Measurements from ENCODE around the gene CLSTN2.

The CLSTN2 gene

DNA sequence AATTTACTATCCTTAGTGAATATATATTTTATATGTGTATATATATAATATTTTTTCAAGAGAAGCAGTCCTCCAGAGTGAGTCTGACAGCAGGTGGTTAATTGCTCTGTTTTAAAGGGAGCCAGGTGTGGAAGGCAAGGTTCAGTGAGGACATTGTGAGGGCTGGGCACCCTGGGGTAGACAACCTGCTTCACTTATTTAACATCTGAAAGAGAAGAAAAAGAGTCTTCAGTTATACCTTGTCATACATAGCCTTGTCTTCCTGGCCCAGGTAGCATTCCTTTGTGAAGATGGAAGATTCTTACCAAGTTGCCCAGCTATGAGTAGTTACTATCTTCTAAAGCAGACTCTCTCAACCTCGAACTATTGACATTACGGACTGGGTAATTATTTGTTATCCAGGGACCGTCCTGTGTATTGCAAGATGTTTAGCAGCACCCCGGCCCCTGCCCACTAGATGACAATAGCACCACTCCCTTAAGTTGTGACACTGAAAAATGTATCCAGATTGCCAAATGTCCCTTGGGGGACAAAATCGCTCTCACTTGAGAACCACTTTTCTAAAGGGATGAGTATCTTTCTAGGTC, 406.9 kb downstream of the CLSTN2 start:
- no peak for DNase-seq (ENCODE audit: low spot score)

DNA sequence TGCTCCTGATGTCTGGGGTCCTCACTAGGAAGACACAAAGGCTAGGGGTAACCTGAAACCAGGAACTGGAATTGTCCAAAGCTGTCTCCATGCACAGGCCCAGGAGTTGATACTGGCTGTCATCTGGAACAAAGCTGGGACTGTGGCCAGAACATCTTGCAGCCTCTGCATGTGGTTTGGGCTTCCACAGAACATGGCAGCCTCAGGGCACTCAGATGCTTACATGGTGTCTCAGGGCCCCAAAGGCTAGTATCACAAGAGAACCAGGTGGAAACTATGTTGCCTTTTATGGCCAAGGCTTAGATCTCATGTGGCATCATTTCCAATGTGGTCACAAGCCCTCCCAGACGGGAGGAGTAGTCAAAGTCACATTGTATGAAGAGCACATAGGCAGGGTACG, 407.7 kb downstream of the CLSTN2 start:
- DNase-seq (ENCODE audit: low spot score): no peak

DNA sequence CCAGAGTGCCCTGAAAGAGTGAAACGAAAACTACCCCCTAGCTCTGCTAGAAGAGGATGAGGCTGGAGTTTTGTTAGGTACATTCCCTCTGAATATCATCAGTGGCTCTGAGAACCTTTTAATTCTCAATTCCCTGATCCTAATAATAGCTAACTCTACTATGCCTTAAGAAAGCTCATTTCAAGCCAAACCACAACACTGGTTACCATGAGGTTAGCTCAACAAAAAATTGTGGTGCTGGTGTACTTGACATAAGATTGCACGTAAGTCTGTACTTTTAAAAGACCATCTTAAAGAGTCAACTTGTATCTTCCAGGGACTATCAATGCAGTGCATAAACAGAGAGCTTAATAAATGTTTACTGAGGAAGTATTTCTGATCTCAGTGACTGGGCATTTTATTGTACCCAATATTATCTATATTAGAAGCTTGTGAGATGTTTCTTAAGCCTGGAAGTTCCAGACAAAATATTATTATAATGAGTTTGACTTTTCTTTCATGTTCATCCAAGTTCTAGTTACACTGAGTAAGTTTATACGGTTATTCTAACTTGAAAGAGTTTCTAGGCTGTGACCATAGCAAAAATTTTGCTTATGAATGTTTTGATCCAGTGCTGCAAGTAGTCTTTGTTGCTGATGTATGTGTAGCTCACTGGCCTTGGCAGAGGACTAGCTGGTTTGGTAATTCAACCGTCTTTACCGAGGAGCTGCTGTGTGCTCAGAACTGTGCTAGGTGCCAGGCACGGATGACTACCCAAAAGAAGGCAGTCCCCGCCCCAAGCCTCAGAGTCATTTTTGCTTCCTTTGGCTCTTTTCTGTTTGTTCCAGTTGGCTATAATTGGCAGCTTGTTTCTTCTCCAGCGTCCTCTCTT, 408.5 kb downstream of the CLSTN2 start:
- DNase-seq (ENCODE audit: low spot score): no peak

DNA sequence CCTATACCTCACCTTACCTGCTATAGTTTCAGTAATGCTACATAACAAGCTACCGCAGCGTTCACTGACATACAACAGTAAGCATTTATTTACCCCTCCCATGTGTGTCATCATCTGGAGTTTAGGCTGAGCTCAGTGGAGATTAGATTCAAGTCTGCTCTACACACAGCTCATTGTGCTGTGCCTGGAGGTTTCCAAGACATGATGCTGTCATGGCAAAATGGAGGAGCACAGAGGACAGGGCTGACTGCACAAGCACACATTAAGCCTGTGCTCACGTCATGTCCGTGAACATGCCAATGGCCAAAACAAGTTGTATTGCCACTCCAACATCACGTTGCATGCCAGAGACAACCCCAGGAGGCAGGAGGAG, 409.1 kb downstream of the CLSTN2 start:
- DNase-seq (ENCODE audit: low spot score): no peak

DNA sequence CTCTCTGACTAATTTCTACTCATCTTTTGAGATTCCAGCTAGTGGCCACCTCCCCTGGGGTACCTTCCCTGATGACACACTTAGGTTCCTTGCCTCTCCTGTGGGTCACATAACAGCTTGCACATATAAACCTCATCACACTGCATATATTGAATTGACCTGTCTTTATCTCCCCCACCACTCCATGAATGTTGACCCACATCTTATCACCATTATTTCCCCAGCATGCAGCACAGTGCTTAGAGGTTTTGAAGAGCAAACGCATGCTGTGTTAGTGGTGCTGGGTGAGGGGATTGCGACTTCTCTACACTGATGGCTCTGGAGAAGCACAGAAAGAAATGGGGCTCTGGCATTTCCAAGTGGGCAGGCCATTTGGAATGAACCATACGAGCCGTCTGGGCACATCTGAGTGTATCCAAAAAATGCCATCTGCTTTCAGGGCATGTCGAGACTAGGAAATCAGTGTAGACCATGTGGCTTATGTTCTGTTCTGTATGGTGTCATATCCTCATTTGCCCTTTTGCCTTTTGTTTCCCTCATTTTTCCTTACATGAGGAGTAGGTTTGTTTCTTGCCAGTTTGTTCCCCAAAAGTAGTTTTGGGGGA, 409.7 kb downstream of the CLSTN2 start:
- no peak for DNase-seq (ENCODE audit: low spot score)

DNA sequence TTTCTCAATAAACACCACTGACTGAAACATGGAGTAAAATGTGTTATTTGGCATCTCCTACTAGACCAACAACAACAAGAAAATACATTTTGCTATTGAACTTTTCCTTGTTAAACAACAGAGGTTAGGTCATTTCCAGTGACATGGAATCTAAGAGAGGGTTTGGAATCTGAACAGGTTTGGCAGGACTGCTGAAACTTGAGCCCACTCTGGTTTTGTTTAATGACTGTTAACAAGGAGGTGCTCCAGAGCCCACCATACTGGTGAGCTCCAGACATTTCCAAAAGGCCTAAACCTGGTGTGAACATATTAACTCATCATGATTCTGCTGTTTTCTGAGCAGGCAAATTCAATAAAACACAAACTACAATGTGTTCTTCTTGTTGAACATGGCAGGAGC, 412.2 kb downstream of the CLSTN2 start:
- no peak for DNase-seq (ENCODE audit: low spot score)

DNA sequence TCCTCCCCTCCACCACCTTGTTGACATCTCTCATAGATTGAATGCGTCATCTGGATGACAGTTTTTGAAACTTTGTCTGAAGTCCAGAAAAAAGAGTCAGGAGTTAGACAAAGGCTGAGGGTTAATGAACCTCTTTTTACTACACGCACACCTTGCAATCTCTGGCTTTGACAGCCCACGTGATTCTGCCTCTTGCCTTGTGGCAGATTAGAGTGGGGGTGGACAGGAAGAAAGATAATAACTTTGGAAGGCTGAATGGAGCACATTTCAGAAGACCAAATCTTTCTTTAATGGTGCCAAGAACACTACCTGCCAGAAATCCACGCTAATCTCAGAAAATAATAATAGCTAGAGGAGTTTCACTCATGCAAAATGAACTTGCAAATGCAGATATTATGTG, 415.0 kb downstream of the CLSTN2 start:
- no peak for DNase-seq (ENCODE audit: low spot score)

DNA sequence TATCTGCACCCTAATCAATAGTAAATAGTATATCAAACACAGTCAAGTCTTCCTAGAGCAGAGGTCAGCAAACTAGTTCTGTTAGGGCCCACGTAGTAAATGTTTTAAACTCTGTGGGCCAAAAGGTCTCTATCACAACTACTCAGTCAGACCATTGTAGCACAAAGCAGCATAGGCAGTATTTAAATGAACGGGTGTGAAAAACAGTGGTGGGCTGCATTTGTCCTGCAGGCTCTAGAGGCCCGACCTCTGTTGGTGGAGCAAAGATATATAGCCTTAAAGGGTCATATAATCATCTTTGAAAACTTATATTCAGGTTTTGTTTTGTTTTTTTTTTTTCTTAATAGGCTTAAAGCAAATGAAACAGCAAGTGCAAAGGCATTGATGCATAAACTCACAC, 416.5 kb downstream of the CLSTN2 start:
- no peak for DNase-seq (ENCODE audit: low spot score)

DNA sequence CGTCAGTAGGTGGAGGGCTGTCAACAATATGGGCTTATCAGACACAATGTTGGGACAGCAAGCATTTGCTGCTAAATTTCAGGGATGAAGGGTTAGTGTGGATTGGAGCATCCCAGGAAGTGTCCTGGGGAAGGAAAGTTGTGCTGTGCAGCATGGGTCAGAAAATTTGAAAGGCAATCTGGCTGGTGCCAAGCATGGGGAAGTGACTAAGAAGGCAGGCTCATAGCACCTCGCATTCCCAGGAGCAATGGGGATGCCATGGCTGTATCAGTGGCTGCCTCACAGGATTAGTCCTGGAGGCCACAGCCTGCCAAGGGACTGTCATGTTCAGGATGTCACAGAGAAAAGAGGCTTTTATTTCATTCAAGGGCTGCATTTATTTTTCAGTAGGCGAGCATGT, 420.5 kb downstream of the CLSTN2 start:
- no peak for DNase-seq (ENCODE audit: low spot score)

DNA sequence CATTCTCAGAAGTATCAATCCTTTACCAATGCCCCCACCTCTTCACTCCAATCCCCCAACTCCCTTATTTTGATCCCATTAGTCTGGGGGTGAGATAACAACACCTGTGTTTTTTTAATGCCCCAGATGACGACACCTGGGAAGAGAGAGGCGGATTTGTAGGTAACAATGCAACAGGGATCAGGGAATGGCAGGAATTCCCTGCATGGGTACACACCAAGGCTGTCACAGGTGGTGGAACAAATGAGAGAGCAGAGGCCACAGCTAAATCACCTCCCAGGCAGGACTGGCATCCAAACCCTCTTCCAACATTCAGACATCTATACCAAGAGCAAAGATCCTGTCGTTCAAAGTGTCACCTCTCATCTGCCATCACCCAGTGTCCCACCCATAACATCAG, 423.7 kb downstream of the CLSTN2 start:
- no peak for DNase-seq (ENCODE audit: low spot score)

DNA sequence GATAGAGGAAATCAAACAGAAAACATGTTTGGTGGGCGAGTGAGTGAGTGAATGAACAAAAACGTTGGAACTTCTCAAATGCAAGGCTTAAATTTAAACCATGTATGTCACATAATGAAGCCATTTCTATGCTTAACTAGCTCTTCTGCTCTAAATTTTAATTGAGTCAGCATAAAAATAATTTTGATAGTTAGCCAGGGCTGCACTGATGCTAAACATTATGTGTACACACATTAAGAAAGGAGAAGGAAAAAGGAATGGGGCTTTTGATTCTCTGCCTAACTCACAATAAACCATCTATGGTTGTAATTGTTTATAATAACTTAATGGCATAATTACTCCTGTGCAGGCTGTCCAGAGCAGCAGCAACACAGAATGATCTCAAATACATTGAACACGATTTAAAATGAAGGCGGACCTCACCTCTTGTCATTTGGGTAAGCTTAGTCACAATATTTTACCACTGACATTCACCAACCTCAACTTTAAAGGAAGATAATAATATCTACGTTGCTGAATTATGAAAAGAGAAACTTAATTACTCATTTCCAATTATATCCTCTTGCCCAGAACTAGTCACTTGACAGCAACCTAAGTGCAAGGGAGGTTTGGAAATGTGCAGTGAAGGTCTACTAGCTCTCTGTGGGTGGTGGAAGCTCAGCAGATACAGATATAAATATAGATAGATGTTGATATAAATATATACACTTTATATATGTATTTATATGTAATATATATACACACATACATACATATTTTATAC, 424.4 kb downstream of the CLSTN2 start:
- no peak for DNase-seq (ENCODE audit: low spot score)

DNA sequence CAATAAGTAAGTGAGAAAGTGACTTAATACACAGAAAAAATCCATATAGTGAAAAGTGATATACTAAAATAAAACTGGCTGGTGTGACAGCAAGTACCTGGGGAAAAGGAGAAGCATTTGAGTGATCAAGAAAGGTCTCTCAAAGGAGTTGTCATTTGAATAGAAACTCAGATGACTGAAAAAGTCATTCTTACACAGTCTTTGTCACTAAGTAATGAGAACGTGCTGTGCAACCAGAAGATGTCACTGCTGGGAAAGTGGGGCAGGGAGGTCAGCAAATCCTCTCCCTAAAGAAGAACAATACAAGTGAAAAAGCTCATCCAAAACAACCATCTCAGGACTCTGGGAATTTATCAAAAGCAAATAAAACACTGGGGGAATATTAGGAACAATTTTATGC, 425.3 kb downstream of the CLSTN2 start:
- DNase-seq (ENCODE audit: low spot score): no peak

DNA sequence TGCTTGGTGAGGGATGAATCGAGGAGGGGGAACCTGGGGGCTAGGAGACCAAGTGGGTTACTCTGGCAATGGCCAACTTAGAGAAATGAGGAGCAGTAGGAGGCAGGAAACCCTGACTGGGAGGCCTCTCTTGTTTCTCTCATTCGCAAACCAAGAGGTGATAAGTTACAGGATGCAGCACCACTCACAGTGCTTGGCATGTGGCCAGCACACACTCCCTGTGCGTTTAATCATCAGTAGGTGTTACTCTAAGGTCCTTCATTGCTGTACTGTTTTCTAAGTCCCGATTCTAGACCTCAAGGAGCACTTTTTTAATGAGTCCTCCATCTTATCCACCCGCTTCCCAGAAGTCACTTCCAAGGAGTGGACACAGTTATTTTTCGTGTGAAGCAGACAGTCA, 428.8 kb downstream of the CLSTN2 start:
- DNase-seq (ENCODE audit: low spot score): no peak

DNA sequence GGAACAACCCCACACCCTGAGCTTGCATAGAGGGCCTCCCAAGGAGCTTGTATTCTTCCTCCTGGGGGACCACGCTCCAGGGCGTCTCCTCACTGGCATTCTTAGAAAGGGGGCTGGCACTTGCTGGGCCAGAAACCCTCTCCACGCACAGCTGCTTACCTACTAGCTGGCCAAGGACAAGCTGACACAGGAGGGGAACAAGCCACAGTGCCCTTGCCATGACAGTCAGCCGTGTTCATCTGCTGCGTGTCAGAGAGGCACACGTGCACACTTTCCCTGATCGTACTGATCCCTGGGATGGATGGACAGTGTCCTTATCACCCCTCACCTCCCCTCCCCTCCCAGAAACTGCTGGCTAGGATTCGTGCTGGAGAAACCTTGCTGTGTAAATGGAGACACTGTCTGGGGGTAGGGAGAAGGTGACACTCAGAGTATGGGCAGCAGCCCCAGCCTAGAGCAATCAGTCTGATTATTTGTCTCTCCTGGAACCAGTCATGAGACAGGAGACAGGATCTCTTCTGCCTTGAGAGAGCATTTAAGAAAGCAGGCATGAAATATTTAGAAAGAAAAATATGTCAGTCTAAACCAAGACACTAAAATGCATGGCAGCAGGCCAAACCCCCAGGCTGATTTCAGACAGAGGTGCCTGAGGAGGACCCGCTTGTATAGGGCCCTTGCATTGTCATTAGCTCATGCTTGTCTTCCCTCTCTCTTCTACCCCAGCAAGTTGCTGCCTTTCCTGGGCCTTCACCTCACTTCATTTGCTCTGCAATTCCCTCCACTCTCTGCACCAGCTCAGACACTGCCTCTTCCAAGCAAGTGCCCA, 431.1 kb downstream of the CLSTN2 start:
- no peak for DNase-seq (ENCODE audit: low spot score)

DNA sequence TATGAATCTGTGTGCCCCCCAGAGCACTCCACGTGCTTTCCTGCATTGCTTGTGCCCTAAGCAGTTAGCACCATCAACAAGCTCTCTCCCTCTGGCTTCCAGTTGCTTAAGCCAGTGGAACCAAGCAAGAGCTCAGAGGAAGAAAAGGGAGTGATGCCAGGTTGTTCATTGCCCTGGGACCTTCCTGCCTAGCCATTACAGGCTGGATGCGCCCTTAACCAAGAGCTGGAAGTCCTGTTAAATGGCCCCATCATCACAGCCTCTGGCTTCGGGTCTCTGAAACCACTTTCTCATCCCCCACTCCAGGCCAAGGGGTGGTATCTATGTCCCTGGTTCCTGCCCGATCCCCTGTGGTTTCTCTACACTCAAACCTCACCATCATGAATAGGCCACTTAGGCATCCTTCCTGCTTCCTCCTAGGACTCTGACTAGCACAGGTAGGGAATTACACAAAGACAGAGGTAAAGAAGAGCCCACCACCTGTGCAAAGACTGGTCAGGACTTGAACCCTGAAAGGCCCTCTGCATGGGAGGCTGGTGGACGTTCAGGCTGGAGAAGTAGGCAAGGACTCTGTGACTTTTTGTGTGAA, 433.3 kb downstream of the CLSTN2 start:
- DNase-seq (ENCODE audit: low spot score): no peak

DNA sequence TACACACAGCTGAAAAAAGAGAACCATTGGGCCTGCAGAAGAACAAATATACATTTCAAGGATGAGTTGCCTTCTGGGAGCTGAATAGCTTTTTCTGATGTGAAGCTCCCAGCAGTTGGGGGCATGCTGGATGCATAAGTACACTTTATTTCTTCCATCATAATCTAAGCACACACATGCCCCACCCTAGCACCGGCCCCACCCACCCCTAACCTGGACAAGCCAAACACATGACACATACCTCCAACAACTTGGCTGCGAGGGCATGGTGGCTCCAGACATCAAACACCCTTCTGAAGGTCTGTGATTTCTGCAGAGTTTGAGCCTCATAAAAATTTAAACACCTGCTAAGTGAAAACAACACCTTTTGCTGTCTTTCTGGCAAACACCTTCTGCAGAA, 435.7 kb downstream of the CLSTN2 start:
- DNase-seq (ENCODE audit: low spot score): no peak

DNA sequence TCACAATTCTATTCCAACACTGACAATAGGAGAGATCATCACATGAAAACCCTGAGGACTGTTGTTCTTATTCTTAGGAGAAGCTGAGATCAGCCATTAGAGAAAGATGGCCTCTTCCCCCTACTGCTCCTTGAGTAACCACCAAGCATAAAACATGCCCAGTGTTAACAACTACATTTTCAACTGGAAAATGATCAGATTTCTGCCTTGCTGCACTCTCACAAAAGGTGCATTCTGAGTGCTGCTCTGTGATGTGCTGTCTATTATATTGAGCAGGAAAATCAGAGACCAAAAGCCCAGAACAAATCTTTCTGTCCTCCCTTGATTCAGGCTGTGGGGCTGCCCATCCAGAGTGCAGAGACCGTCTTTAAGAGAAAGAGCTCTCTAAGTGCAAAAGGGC, 438.2 kb downstream of the CLSTN2 start:
- no peak for DNase-seq (ENCODE audit: low spot score)

DNA sequence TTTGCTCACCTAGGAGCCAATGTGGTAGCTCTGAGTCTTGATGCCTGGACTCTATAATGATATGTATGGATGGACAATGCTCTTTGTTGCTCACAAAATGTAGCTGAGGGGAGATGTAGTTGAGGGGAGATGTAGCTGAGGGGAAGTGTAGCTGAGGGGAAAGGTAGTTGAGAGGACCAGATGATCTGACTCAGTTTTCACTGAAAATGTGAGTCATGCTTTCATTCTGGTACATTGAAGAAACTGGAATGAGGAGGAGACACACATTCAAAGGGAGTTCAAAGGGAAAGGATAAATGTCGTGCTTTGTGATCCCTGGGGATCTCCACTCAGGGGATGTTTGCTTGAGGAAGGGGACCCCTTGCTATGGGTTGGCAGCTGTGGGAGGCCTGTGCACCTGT, 440.0 kb downstream of the CLSTN2 start:
- no peak for DNase-seq (ENCODE audit: low spot score)

DNA sequence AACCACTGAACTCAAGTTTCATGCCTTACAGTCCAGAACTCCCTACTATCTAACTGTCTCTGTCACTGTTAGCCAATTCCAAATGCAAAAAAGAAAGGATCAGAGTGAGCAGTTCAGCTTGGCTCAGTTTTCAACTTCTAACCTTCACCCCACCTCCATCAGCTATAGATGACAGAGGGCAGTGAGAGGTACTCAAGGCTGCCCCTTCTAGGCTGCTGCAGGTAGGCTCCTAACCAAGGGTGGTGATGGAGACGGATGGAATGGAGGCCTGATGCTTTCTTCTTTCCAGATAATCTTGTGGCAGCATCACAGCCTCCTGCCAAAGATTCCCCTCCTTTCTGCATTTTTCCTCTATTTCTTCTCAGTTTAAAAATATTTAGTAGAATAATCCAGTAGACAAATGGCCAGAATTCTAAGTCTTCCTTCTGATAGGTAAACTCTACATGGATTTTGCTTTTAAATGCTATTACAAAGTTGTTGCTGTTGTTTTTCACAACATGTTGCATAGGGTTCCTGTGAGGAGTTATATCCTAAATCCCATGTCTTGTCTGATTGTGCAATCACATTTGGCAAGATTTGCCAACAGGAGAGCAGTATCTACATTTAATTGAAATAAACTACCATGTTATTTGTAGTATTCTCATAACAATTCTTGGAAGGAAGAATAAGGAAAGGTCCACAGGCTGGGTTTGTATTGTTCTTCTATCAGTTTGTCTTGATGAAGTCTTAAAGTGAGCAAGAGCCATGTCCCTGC, 441.3 kb downstream of the CLSTN2 start:
- no peak for DNase-seq (ENCODE audit: low spot score)

DNA sequence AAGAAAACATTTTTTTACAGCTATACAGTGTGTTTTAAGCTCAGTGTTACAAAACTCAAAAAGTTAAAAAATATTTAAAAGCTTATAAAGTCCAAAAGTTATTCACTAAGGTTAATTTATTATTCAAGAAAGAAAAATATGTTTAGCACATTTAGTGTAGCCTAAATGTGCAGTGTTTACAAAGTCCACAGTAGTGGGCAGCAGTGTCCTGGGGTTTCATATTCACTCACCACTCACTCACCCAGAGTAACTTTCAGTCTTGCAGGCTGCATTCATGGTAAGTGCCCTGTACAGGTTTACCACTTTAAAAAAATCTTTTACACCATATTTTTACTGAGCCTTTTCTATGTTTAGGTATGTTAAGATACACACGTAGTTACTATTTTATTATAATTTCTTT, 442.7 kb downstream of the CLSTN2 start:
- DNase-seq (ENCODE audit: low spot score): no peak
